ENCODE measurements around the gene DNAJA2. TPM values are rescaled to one million over a fixed set of nuclear protein-coding genes. Genes with fewer than 3 reads are reported as not detected.

Gene DNAJA2
- total and polyA plus RNA-seq, 9 of the 15 experiments (the other 6 are each of a cell fraction or from before 2014, with no cell fraction given) = 24.1 to 75.9 (median 50.7) TPM

DNA sequence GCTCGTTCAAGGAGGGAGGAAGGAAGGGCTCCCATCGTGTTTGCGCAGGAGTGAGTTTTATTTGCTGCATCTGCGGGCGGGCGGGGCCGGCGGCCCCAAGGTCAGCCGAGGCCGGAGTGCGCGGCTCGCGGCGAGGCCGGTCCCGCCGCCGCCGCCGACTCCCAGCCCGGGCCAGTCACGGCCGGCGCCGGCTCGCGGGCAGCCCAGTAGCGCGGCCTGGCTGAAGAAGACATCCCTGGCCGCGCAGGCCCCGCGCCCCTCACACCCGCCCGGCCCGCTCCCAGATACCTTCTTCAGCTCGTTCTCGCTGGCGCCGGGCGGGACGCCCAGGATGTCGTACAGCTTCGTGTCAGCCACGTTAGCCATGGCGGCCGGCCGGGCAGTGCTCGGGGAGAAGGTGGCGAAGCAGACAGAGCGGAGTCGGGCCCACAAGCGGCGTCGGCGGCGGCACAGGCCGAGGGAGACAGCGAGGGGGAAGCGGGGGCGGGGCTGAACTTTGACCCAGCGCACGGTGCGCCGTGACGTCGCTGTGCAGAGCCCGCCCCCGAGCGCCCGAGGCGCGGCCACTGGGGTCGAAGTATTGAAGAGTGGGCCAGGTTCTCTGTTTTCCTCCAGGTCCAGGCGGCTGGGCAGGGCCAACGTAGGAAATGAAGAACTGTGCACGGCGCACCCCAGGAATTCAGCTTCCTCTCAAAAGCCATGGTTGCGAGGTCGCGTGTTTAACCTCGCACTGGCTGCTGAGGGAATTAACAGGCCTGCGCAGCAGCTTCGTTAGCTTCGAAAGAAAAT, at the start of gene DNAJA2 (continued):
- TF ChIP-seq, protein P1, sequence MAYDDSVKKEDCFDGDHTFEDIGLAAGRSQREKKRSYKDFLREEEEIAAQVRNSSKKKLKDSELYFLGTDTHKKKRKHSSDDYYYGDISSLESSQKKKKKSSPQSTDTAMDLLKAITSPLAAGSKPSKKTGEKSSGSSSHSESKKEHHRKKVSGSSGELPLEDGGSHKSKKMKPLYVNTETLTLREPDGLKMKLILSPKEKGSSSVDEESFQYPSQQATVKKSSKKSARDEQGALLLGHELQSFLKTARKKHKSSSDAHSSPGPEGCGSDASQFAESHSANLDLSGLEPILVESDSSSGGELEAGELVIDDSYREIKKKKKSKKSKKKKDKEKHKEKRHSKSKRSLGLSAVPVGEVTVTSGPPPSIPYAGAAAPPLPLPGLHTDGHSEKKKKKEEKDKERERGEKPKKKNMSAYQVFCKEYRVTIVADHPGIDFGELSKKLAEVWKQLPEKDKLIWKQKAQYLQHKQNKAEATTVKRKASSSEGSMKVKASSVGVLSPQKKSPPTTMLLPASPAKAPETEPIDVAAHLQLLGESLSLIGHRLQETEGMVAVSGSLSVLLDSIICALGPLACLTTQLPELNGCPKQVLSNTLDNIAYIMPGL (CRISPR knock-in tag; IDR thresholded peaks at IDR 0.05) = peak; percentile 81; the same call in 1 of the 2 replicates
- TF ChIP-seq JUND (IDR thresholded peaks at IDR 0.05; ENCODE audit: borderline replicate concordance, low read depth, low read length) (no peak; the same call in 1 of the 2 replicates), JUND (tag; IDR thresholded peaks at IDR 0.05; ENCODE audit: borderline replicate concordance, low read depth, low read length) (peak; percentile 22; the same call in 1 of the 3 replicates), BRD4 (IDR thresholded peaks at IDR 0.05) (0 out of 2 replicates have a peak, but pooled peaks have one; percentile 39), FUS (optimal IDR thresholded peaks at IDR 0.05; ENCODE audit: low read depth, low read length) (peak; percentile 38), POLR2B (IDR thresholded peaks at IDR 0.05; ENCODE audit: low read depth, partially characterized antibody) (peak; percentile 91), TBL1XR1 (IDR thresholded peaks at IDR 0.05; ENCODE audit: low read length in 2 of 2) (no peak; a peak in 1 of 4 replicates), GTF2F1 (IDR thresholded peaks at IDR 0.05; ENCODE audit: low read depth, low read length) (peak; percentile 59; the same call in 1 of the 2 replicates), NRF1 (conservative IDR thresholded peaks at IDR 0.05 in 1 of 2, IDR thresholded peaks at IDR 0.05 in 1 of 2) (peak; percentile 85 to 87), OTX1 (CRISPR knock-in tag; IDR thresholded peaks at IDR 0.05) (no peak), NFXL1 (CRISPR knock-in tag; IDR thresholded peaks at IDR 0.05) (no peak), SRSF9 (IDR thresholded peaks at IDR 0.05; ENCODE audit: borderline replicate concordance, low read depth, low read length) (no peak), TSC22D4 (tag; IDR thresholded peaks at IDR 0.05) (no peak), ZNF436 (CRISPR knock-in tag; IDR thresholded peaks at IDR 0.05) (no peak), KDM5B (IDR thresholded peaks at IDR 0.05; ENCODE audit: insufficient replicate concordance, low read depth, low read length) (no peak), KLF6 (CRISPR knock-in tag; IDR thresholded peaks at IDR 0.05; ENCODE audit: borderline replicate concordance) (no peak), SNIP1 (IDR thresholded peaks at IDR 0.05; ENCODE audit: low read depth) (no peak), RBM17 (IDR thresholded peaks at IDR 0.05; ENCODE audit: borderline replicate concordance, low read depth, low read length) (no peak)
- TF ChIP-seq, protein P2, sequence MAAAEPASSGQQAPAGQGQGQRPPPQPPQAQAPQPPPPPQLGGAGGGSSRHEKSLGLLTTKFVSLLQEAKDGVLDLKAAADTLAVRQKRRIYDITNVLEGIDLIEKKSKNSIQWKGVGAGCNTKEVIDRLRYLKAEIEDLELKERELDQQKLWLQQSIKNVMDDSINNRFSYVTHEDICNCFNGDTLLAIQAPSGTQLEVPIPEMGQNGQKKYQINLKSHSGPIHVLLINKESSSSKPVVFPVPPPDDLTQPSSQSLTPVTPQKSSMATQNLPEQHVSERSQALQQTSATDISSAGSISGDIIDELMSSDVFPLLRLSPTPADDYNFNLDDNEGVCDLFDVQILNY (CRISPR knock-in tag; IDR thresholded peaks at IDR 0.05) = 0 out of 2 replicates have a peak, but pooled peaks have one; percentile 12
- TF ChIP-seq, protein P3, sequence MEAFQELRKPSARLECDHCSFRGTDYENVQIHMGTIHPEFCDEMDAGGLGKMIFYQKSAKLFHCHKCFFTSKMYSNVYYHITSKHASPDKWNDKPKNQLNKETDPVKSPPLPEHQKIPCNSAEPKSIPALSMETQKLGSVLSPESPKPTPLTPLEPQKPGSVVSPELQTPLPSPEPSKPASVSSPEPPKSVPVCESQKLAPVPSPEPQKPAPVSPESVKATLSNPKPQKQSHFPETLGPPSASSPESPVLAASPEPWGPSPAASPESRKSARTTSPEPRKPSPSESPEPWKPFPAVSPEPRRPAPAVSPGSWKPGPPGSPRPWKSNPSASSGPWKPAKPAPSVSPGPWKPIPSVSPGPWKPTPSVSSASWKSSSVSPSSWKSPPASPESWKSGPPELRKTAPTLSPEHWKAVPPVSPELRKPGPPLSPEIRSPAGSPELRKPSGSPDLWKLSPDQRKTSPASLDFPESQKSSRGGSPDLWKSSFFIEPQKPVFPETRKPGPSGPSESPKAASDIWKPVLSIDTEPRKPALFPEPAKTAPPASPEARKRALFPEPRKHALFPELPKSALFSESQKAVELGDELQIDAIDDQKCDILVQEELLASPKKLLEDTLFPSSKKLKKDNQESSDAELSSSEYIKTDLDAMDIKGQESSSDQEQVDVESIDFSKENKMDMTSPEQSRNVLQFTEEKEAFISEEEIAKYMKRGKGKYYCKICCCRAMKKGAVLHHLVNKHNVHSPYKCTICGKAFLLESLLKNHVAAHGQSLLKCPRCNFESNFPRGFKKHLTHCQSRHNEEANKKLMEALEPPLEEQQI (IDR thresholded peaks at IDR 0.05) = no peak
- TF ChIP-seq, protein P4, sequence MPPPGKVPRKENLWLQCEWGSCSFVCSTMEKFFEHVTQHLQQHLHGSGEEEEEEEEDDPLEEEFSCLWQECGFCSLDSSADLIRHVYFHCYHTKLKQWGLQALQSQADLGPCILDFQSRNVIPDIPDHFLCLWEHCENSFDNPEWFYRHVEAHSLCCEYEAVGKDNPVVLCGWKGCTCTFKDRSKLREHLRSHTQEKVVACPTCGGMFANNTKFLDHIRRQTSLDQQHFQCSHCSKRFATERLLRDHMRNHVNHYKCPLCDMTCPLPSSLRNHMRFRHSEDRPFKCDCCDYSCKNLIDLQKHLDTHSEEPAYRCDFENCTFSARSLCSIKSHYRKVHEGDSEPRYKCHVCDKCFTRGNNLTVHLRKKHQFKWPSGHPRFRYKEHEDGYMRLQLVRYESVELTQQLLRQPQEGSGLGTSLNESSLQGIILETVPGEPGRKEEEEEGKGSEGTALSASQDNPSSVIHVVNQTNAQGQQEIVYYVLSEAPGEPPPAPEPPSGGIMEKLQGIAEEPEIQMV (tag; conservative IDR thresholded peaks at IDR 0.05; ENCODE audit: low read depth) = no peak
